LNCaP clone FGC (cell line): ENCODE data around the gene AHDC1.

Experiments used
- DNase-seq: peaks from one replicate; pipeline ENCODE4 v3.0.0-alpha.2; 2011; ENCODE audit warnings: low read depth
- H3K4me3 ChIP-seq: 2 replicates; pipeline ENCODE4 v1.5.1; 2011; ENCODE audit warnings: mild to moderate bottlenecking, low read depth, low read length, control low read depth
- CTCF ChIP-seq: IDR thresholded peaks from 2 replicates; pipeline ENCODE4 v1.5.1; 2012; ENCODE audit warnings: mild to moderate bottlenecking; ENCODE audit not compliant: control insufficient read depth, insufficient read depth; ENCODE audit errors: extremely low read depth

AHDC1 gene

GRCh38 chr1:27509127-27510080 is 94.5 kb downstream of the AHDC1 start:
- no peak for TF ChIP-seq CTCF
- DNase-seq, result no peak
- no peak overlapping the region for H3K4me3 ChIP-seq

- peak; percentile 51 for DNase-seq
- peak; percentile 36 for TF ChIP-seq CTCF
- no peak overlapping the region for H3K4me3 ChIP-seq
Measured at GRCh38 chr1:27507960-27508665, 95.8 kb downstream of the AHDC1 start.

GRCh38 chr1:27506703-27507102 is 97.2 kb downstream of the AHDC1 start:
- no peak for DNase-seq
- TF ChIP-seq CTCF, result no peak
- H3K4me3 ChIP-seq, result no peak overlapping the region

- DNase-seq, result no peak
- no peak for TF ChIP-seq CTCF
- no peak overlapping the region for H3K4me3 ChIP-seq
Measured at GRCh38 chr1:27505420-27505680, 98.6 kb downstream of the AHDC1 start.

GRCh38 chr1:27504588-27505419 is 99.1 kb downstream of the AHDC1 start:
- DNase-seq, result no peak
- no peak overlapping the region for H3K4me3 ChIP-seq
- TF ChIP-seq CTCF, result no peak

- no peak for DNase-seq
- H3K4me3 ChIP-seq, result no peak overlapping the region
- TF ChIP-seq CTCF, result no peak
Measured at GRCh38 chr1:27503844-27504587, 99.9 kb downstream of the AHDC1 start.
